Vagina (tissue), 2 donors: ENCODE data around the gene FAM234B. TPM values are rescaled to one million over a fixed set of nuclear protein-coding genes. Genes with fewer than 3 reads are reported as not detected.

Experiments used
- DNase-seq, 2 donors: peaks; one replicate each; pipeline ENCODE4 v3.0.0-alpha.2; 2017; ENCODE audit errors: extremely low spot score in 2 of 2
- H3K27ac ChIP-seq: fragments of 200-600 bp; sonication (generic); one replicate; pipeline ENCODE4 v1.5.1; 2019
- H3K27me3 ChIP-seq: fragments of 200-600 bp; sonication (generic); one replicate; pipeline ENCODE4 v1.5.1; 2019
- H3K36me3 ChIP-seq, 2 donors: fragments of 200-600 bp; sonication (generic); one replicate each; pipeline ENCODE4 v1.5.1; 2017 to 2019
- H3K4me1 ChIP-seq: fragments of 200-600 bp; sonication (generic); one replicate; pipeline ENCODE4 v1.5.1; 2019
- H3K4me3 ChIP-seq, 2 donors: fragments of 200-600 bp; sonication (generic); 1 replicate in 1 of 2; 2 replicates in 1 of 2; pipeline ENCODE4 v1.5.1; 2016 to 2019
- H3K9me3 ChIP-seq: fragments of 200-600 bp; sonication (generic); one replicate; pipeline ENCODE4 v1.5.1; 2019
- POLR2A ChIP-seq, 2 donors: fragments of 450-650 bp; IDR thresholded peaks; one replicate each; pipeline ENCODE4 v1.6.1; 2017; ENCODE audit warnings: antibody characterized with exemption in 2 of 2, mild to moderate bottlenecking in 2 of 2, moderate library complexity in 2 of 2
- POLR2AphosphoS5 ChIP-seq, 2 donors: sonication (generic); formaldehyde crosslinking; IDR thresholded peaks; one replicate each; pipeline ENCODE4 v1.9.0; 2017; ENCODE audit warnings: antibody characterized with exemption in 2 of 2, mild to moderate bottlenecking in 2 of 2, low read depth in 1 of 2; ENCODE audit not compliant: insufficient read depth in 1 of 2
- intact Hi-C: fragments of 100-400 bp; cut with DNase I; formaldehyde crosslinking; loops from one replicate; pipeline ENCODE4 v1.15.1; 2023
- total RNA-seq: library from RNA; depleted of rRNA; stranded (reverse); fragments of >200 nt; gene quantifications from one replicate; pipeline ENCODE4 v1.2.3, GENCODE V29; 2016
- TF ChIP-seq, protein P1 (sequence below), 3 experiments: fragments of 450-650 bp in 2 of 3; fragments of 200-600 bp in 1 of 3; sonication (generic) in 1 of 3; IDR thresholded peaks; one replicate each; pipeline ENCODE4 v1.5.1; 2017 to 2019; ENCODE audit warnings: antibody characterized with exemption in 3 of 3, mild to moderate bottlenecking in 2 of 3, moderate library complexity in 2 of 3

The FAM234B gene
- total RNA-seq, 1 donor from 2014 or later: 11.0 TPM

DNA sequence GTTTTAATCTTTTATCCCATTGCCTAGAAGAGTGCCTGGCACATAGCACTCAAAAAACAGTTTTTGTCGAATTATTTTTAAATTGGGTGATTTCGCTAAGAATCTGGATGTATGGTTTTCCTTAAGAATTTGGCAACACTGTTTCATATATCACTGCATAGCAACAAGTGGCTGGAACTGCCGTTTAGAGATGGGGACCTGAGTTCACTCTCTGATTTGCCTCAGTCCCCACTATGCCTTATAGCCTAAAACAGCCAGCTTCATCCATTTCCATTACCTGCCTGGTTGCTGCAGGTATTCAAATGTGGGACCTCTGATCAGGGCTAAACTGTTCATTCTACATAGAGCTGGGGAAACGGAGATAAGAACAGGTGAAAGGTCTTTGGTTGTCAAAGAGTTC, 45.9 kb upstream of the FAM234B start:
- TF ChIP-seq, protein P1, sequence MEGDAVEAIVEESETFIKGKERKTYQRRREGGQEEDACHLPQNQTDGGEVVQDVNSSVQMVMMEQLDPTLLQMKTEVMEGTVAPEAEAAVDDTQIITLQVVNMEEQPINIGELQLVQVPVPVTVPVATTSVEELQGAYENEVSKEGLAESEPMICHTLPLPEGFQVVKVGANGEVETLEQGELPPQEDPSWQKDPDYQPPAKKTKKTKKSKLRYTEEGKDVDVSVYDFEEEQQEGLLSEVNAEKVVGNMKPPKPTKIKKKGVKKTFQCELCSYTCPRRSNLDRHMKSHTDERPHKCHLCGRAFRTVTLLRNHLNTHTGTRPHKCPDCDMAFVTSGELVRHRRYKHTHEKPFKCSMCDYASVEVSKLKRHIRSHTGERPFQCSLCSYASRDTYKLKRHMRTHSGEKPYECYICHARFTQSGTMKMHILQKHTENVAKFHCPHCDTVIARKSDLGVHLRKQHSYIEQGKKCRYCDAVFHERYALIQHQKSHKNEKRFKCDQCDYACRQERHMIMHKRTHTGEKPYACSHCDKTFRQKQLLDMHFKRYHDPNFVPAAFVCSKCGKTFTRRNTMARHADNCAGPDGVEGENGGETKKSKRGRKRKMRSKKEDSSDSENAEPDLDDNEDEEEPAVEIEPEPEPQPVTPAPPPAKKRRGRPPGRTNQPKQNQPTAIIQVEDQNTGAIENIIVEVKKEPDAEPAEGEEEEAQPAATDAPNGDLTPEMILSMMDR (IDR thresholded peaks at IDR 0.05): no peak
- TF ChIP-seq POLR2AphosphoS5 (IDR thresholded peaks at IDR 0.05; ENCODE audit: insufficient read depth in 1 of 2, low read depth in 1 of 2) (no peak), POLR2A (IDR thresholded peaks at IDR 0.05) (no peak)
- no peak for DNase-seq
- no peaks in the 10 kb centered on the region for H3K9me3 ChIP-seq
- no peaks in the 10 kb centered on the region for H3K27me3 ChIP-seq
- peaks cover 41% of the 10 kb centered on the region for H3K4me1 ChIP-seq
- H3K36me3 ChIP-seq: no peaks in the 10 kb centered on the region
- no peak overlapping the region for H3K27ac ChIP-seq
- H3K4me3 ChIP-seq: peak overlapping the region in 1 of 2 donors; percentile 82
- intact Hi-C loops: no loop called here

DNA sequence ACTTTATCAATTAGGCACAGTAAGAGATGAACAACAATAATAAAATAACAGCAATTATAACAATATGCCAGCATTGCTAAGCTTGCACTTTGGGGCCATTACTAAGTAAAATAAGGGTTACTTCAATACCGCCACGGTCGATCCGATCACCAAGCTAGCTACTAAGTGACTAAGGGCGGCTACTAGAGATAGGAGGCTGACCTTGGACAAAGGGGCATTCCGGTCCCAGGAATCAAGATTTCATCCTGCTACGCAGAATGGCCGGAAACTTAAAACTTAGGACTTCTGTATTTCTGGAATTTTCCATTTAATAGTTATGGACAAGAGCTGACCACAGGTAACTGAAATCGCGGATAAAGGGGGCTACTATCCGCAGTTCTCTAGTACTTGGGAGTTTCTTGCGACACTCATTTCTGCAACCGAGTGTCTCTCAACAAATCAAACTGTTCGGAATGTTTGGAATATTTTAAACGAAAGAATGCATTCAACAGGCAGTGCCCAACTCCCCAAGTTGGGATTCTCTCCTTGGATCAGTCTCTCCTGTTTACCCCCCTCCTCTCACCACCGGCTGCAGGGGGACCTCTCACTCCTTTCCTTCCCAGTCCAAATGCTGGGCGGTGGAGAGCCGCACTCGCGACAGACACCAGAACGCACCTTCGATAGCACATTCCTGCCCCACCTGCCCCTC, 44.8 kb upstream of the FAM234B start:
- Histone ChIP-seq H3K36me3 (no peaks in the 10 kb centered on the region), H3K4me3 (peak overlapping the region; percentile 82 to 98), H3K9me3 (no peaks in the 10 kb centered on the region), H3K4me1 (peaks cover 37% of the 10 kb centered on the region), H3K27me3 (no peaks in the 10 kb centered on the region), H3K27ac (peak overlapping the region; percentile 90)
- TF ChIP-seq POLR2A (IDR thresholded peaks at IDR 0.05): no peak
- TF ChIP-seq POLR2AphosphoS5 (IDR thresholded peaks at IDR 0.05; ENCODE audit: insufficient read depth in 1 of 2, low read depth in 1 of 2): no peak
- TF ChIP-seq, protein P1 (IDR thresholded peaks at IDR 0.05): no peak
- intact Hi-C loops: no loop called here
- DNase-seq: no peak

DNA sequence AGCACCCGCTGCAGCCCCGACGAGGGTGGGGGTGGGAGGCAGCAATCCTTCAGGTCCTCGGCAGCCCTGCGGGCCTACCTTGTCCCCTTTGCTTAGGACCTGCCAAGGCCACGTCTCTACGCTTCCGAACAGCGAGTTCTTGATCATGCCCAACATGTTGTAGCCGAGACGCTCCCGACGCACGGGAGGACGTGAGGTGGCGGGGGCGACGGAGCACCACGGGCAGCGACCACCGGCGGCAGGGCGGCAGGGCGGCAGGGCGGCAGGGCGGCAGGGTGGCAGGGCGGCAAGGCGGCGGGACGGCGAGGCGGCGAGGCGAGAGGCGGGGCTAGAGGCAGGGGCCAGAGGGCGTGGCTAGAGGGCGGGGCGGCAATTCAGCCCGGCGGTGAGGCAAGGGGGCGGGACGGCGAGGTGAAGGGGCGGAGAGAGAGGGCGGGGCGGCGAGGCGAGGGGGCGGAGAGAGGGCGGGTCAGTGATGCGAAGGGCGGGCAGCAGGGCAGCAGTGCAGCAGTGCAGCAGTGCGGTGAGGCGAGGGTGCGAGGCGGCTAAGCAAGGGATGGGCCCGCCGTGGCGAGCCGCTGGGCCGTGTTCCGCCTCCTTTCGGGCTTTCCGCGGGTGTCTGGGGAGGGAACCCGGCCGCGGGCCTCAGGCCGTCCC, 44.1 kb upstream of the FAM234B start, which contains the start of gene HEBP1:
Gene HEBP1 (minus strand): TSS at position 307 of the 657 bp plus-strand sequence. CDS start 151 bp downstream, at position 156.
- TF ChIP-seq POLR2A (IDR thresholded peaks at IDR 0.05) (peak; percentile 55 to 96), POLR2AphosphoS5 (IDR thresholded peaks at IDR 0.05; ENCODE audit: insufficient read depth in 1 of 2, low read depth in 1 of 2) (peak; percentile 20 to 98)
- TF ChIP-seq, protein P1 (IDR thresholded peaks at IDR 0.05): no peak
- H3K27me3 ChIP-seq: no peaks in the 10 kb centered on the region
- peaks cover 37% of the 10 kb centered on the region for H3K4me1 ChIP-seq
- H3K9me3 ChIP-seq: no peaks in the 10 kb centered on the region
- DNase-seq: peak; percentile 96 to 98
- H3K36me3 ChIP-seq: no peaks in the 10 kb centered on the region
- intact Hi-C loops: loop anchor here (5.0 kb wide), 1 partner anchor 97 kb away; no protein-coding TSS in a partner anchor
- peak within 1 kb of the TSS; percentile 90 for H3K27ac ChIP-seq
- peak within 1 kb of the TSS; percentile 82 to 98 for H3K4me3 ChIP-seq

DNA sequence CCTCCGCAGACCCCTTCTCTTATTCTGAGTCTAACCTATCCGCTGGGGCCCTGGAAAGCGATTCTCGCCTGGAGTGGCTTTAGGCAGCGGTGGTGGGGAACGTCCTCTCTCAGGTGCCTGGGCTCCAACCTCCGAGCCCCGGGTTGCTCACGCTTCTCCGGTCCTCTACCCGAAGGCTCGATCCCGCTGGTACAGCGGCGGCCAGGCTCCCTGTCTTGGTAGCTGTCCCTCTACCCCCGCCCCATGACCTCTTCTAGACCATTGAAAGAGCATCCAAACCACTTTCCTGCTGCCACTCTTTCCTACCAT, 43.6 kb upstream of the FAM234B start:
- intact Hi-C loops: loop anchor here (5.0 kb wide), 1 partner anchor 97 kb away; no protein-coding TSS in a partner anchor
- H3K4me1 ChIP-seq: peaks cover 37% of the 10 kb centered on the region
- no peak for DNase-seq
- no peaks in the 10 kb centered on the region for H3K27me3 ChIP-seq
- no peaks in the 10 kb centered on the region for H3K36me3 ChIP-seq
- peak overlapping the region; percentile 70 to 98 for H3K4me3 ChIP-seq
- no peak for TF ChIP-seq POLR2A (IDR thresholded peaks at IDR 0.05)
- peak in 1 of 2 donors; percentile 0 for TF ChIP-seq POLR2AphosphoS5 (IDR thresholded peaks at IDR 0.05; ENCODE audit: insufficient read depth in 1 of 2, low read depth in 1 of 2)
- H3K9me3 ChIP-seq: no peaks in the 10 kb centered on the region
- H3K27ac ChIP-seq: peak overlapping the region; percentile 84

DNA sequence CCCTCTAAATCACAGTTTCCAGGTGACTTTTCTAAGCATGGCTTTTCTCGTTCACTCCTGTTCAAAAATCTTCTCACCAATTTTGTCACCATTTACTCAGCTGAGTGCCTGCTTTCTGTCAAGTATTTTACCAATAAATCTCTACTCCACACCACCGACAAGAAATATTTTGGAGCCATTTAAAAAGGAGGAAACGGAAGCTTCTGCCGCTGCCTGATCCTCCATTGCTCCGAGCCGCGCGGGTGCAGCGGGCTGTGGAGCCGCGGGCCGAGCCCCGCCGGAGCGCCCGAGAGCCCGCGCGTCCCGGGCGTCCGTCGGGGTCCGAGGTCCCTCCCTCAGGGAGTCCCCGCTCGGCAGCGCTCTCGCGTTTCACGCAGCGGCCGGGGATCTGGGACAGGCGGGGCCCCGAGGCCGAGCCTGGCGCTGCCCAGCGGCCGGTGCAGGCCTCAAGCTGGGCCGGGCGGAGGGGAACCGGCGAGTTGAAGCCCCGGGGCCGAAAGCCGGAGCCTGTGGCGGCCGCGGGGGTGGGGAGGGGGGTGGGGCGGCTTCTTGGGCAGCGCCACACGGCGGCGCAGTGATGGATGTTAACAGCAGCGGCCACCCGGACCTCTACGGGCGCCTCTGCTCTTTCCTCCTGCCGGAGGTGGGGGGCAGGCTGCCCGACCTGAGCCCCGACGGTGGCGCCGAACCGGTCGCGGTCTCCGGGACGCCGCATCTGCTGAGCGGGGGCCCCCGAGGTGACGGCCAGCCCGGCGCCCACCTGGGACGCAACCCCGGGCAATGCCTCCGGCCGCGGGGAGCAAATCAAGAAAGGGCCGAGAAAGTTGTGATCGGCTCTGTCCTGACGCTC, 43.0 kb upstream of the FAM234B start:
- H3K4me1 ChIP-seq: peaks cover 37% of the 10 kb centered on the region

More for the DNA sequence above, 43.0 kb upstream of the FAM234B start:
- Histone ChIP-seq H3K9me3 (no peaks in the 10 kb centered on the region), H3K36me3 (no peaks in the 10 kb centered on the region), H3K27ac (peak overlapping the region; percentile 84), H3K4me3 (peak overlapping the region; percentile 70 to 98), H3K27me3 (no peaks in the 10 kb centered on the region)
- no peak for DNase-seq
- TF ChIP-seq, protein P1 (IDR thresholded peaks at IDR 0.05): peak in 2 of 3 experiments; percentile 23 to 42
- TF ChIP-seq POLR2AphosphoS5 (IDR thresholded peaks at IDR 0.05; ENCODE audit: insufficient read depth in 1 of 2, low read depth in 1 of 2): no peak
- intact Hi-C loops: loop anchor here (5.0 kb wide), 1 partner anchor 96 kb away; no protein-coding TSS in a partner anchor
